Panc1 (cell line): ENCODE results near the gene EML6.
"Not testable (repeated sequence)": the region's sequence is repeated elsewhere in the genome, so short reads cannot be mapped to it uniquely, and the experiment has no call there.

Experiments used
- CTCF ChIP-seq: fragments of 450-650 bp; IDR thresholded peaks from 2 replicates; pipeline ENCODE4 v1.5.1; 2017; ENCODE audit warnings: mild to moderate bottlenecking
- POLR2AphosphoS5 ChIP-seq: IDR thresholded peaks from 2 replicates; pipeline ENCODE4 v1.6.1; 2012; ENCODE audit warnings: mild to moderate bottlenecking, low read depth, low read length, moderate library complexity
- REST ChIP-seq, 2 experiments: IDR thresholded peaks; 2 replicates each; pipeline ENCODE4 v1.6.1; 2011 to 2012; ENCODE audit warnings: low read depth in 2 of 2, control low read depth in 1 of 2, low read length in 1 of 2, mild to moderate bottlenecking in 1 of 2, moderate library complexity in 1 of 2; ENCODE audit not compliant: insufficient read depth in 1 of 2

- TF ChIP-seq POLR2AphosphoS5; CTCF; REST (IDR thresholded peaks at IDR 0.05; ENCODE audit: insufficient read depth in 1 of 2, low read depth in 2 of 2, low read length in 1 of 2): not testable (repeated sequence)
Measured at GRCh38 chr2:54698926-54699325, 24.5 kb upstream of the EML6 start.
